Transverse colon (tissue), 3 donors: ENCODE results near the gene TYW1.
"Not testable (repeated sequence)": the region's sequence is repeated elsewhere in the genome, so short reads cannot be mapped to it uniquely, and the experiment has no call there.

Source experiments
- CTCF ChIP-seq, 5 experiments: fragments of 200-600 bp in 3 of 5; fragments of 450-650 bp in 2 of 5; sonication (generic) in 3 of 5; IDR thresholded peaks; 1 replicate in 2 of 5; 2 replicates in 3 of 5; pipeline ENCODE4 v1.5.1; 2016 to 2017; ENCODE audit warnings: antibody characterized with exemption in 5 of 5, inconsistent platforms in 3 of 5, mild to moderate bottlenecking in 2 of 5, moderate library complexity in 1 of 5
- EP300 ChIP-seq: sonication (generic); formaldehyde crosslinking; IDR thresholded peaks from one replicate; pipeline ENCODE4 v1.6.1; 2017; ENCODE audit warnings: antibody characterized with exemption, low read depth
- POLR2A ChIP-seq: fragments of 450-650 bp; IDR thresholded peaks from one replicate; pipeline ENCODE4 v1.6.1; 2016; ENCODE audit warnings: antibody characterized with exemption, mild to moderate bottlenecking, moderate library complexity

- not testable (repeated sequence) for TF ChIP-seq CTCF (IDR thresholded peaks at IDR 0.05); EP300
- peak; percentile 99 for TF ChIP-seq POLR2A
These were observed 1.4 kb upstream of the TYW1 start, which contains the start of gene SBDS for GRCh38 chr7:66995050-66995776.
